PC-9 (cell line): ENCODE measurements around the gene PKLR. TPM values are rescaled to one million over a fixed set of nuclear protein-coding genes. Genes with fewer than 3 reads are reported as not detected.

ENCODE experiments used
- BruUV-seq: library from RNA; stranded (reverse); fragments of 400-500 nt; replicated peaks from 2 replicates; lab custom pipeline; 2021; lab: Mats Ljungman, UMichigan
- CTCF ChIA-PET: fragments of 300-600 bp; sonication (Branson Sonifier 250); formaldehyde crosslinking; loops from one replicate; lab custom pipeline; 2022; ENCODE audit warnings: antibody characterized with exemption; lab: Charles Lee
- POLR2A ChIA-PET: fragments of 300-600 bp; sonication (Branson Sonifier 250); formaldehyde crosslinking; loops from one replicate; lab custom pipeline; 2022; ENCODE audit warnings: antibody characterized with exemption; ENCODE audit not compliant: unreplicated experiment; lab: Charles Lee
- DNase-seq, 2 experiments: peaks; one replicate each; pipeline versions ENCODE4 v3.0.0 to v3.0.0-alpha.2; 2015 to 2022; ENCODE audit warnings: mixed read lengths in 1 of 2
- H2AFZ ChIP-seq: fragments of 200-600 bp; sonication (generic); 2 replicates; pipeline ENCODE4 v1.8.1; 2017; ENCODE audit warnings: antibody characterized with exemption
- H3F3A ChIP-seq: fragments of 200-600 bp; sonication (generic); 2 replicates; pipeline ENCODE4 v1.8.1; 2017; ENCODE audit warnings: antibody characterized with exemption, mild to moderate bottlenecking, low read depth; ENCODE audit not compliant: insufficient read depth
- H3K27ac ChIP-seq: fragments of 200-600 bp; sonication (generic); 2 replicates; pipeline ENCODE4 v1.6.1; 2016; ENCODE audit warnings: mixed run types
- H3K27me3 ChIP-seq: fragments of 200-600 bp; sonication (generic); 2 replicates; pipeline ENCODE4 v1.6.1; 2016; ENCODE audit warnings: low read depth, mixed run types; ENCODE audit not compliant: insufficient read depth
- H3K36me3 ChIP-seq: fragments of 200-600 bp; sonication (generic); 2 replicates; pipeline ENCODE4 v1.6.1; 2016; ENCODE audit warnings: low read depth, mixed run types
- H3K4me1 ChIP-seq: fragments of 200-600 bp; sonication (generic); replicated peaks from 2 replicates; pipeline ENCODE4 v1.6.1; 2016; ENCODE audit warnings: mixed run types; ENCODE audit not compliant: insufficient read depth
- H3K4me2 ChIP-seq: fragments of 200-600 bp; sonication (generic); 2 replicates; pipeline ENCODE4 v1.6.1; 2017; ENCODE audit warnings: mixed run types
- H3K4me3 ChIP-seq: fragments of 200-600 bp; sonication (generic); 2 replicates; pipeline ENCODE4 v1.6.1; 2016; ENCODE audit warnings: mixed run types
- H3K79me2 ChIP-seq: fragments of 200-600 bp; sonication (generic); 2 replicates; pipeline ENCODE4 v1.6.1; 2017; ENCODE audit warnings: low read depth, mixed run types
- H3K9me2 ChIP-seq: fragments of 200-600 bp; sonication (generic); 2 replicates; pipeline ENCODE4 v1.8.1; 2017; ENCODE audit warnings: mild to moderate bottlenecking; ENCODE audit not compliant: insufficient read depth
- H3K9me3 ChIP-seq: fragments of 200-600 bp; sonication (generic); 2 replicates; pipeline ENCODE4 v1.8.1; 2016; ENCODE audit warnings: low read depth; ENCODE audit not compliant: insufficient read depth
- H4K20me1 ChIP-seq: fragments of 200-600 bp; sonication (generic); 2 replicates; pipeline ENCODE4 v1.8.1; 2017; ENCODE audit not compliant: insufficient read depth
- CTCF ChIP-seq: fragments of 200-600 bp; sonication (generic); conservative IDR thresholded peaks from 2 replicates; pipeline ENCODE4 v1.6.1; 2017; ENCODE audit warnings: mixed run types, antibody characterized with exemption, mild to moderate bottlenecking, moderate library complexity
- EZH2 ChIP-seq: fragments of 200-600 bp; sonication (generic); IDR thresholded peaks from 2 replicates; pipeline ENCODE4 v1.8.0; 2017; ENCODE audit warnings: antibody characterized with exemption, low read depth
- intact Hi-C: fragments of 100-400 bp; cut with micrococcal nuclease; formaldehyde crosslinking; loops from one replicate; pipeline ENCODE4 v1.10.0; 2022; ENCODE audit not compliant: unreplicated experiment
- microRNA-seq: library from miRNA; unstranded; fragments of <30 nt; microRNA quantifications from one replicate; pipeline ENCODE4 v1.2.0, GENCODE V29; 2021; ENCODE audit warnings: borderline number of aligned reads, borderline replicate concordance
- total RNA-seq: library from RNA; stranded (reverse); gene quantifications from 2 replicates; pipeline ENCODE4 v1.2.3, GENCODE V29; 2021

PKLR gene
- total RNA-seq, 1 experiment from 2014 or later = not detected

GRCh38 chr1:155241841-155242264 lies 59.4 kb downstream of the PKLR start:
- no peak overlapping the region for H2AFZ ChIP-seq
- H3K9me2 ChIP-seq = no peaks in the 10 kb centered on the region
- H3K27me3 ChIP-seq = no peaks in the 10 kb centered on the region
- no peaks in the 10 kb centered on the region for H3K9me3 ChIP-seq
- no peak overlapping the region for H3K4me3 ChIP-seq
- POLR2A ChIA-PET = no interaction called here
- 0 out of 2 replicates have a peak, but pooled peaks cover 6% of the 10 kb centered on the region for H3K79me2 ChIP-seq
- H3K27ac ChIP-seq = peak overlapping the region; percentile 29; the same call in 1 of the 2 replicates
- no peak for DNase-seq
- BruUV-seq = no TSS peak
- no peaks in the 10 kb centered on the region for H4K20me1 ChIP-seq
- H3K4me2 ChIP-seq = 0 out of 2 replicates have a peak overlapping the region, but pooled peaks have one; percentile 86
- intact Hi-C loops = no loop called here
- peaks cover 44% of the 10 kb centered on the region for H3F3A ChIP-seq
- TF ChIP-seq CTCF (no peak), EZH2 (no peak)
- no peaks in the 10 kb centered on the region for H3K36me3 ChIP-seq
- CTCF ChIA-PET = interaction anchor here (0.8 kb wide), 1 partner anchor 17 kb away, joined by 3 read pairs; no protein-coding TSS in a partner anchor
- H3K4me1 ChIP-seq = peaks cover 26% of the 10 kb centered on the region

GRCh38 chr1:155241069-155241679 lies 60.1 kb downstream of the PKLR start:
- Histone ChIP-seq H2AFZ (peak overlapping the region; percentile 81), H3F3A (peaks cover 41% of the 10 kb centered on the region), H3K79me2 (0 out of 2 replicates have a peak, but pooled peaks cover 6% of the 10 kb centered on the region), H3K4me3 (peak overlapping the region; percentile 61; the same call in 1 of the 2 replicates), H3K9me3 (no peaks in the 10 kb centered on the region), H4K20me1 (no peaks in the 10 kb centered on the region), H3K4me2 (peak overlapping the region; percentile 86), H3K27ac (peak overlapping the region; percentile 29; the same call in 1 of the 2 replicates), H3K36me3 (no peaks in the 10 kb centered on the region), H3K27me3 (no peaks in the 10 kb centered on the region), H3K9me2 (no peaks in the 10 kb centered on the region), H3K4me1 (peaks cover 26% of the 10 kb centered on the region)
- ChIA-PET POLR2A (interaction anchor here (0.5 to 0.6 kb wide), 2 partner anchors 64 to 76 kb away, joined by 4 read pairs; no protein-coding TSS in a partner anchor), CTCF (interaction anchor here (0.8 kb wide), 1 partner anchor 16 kb away, joined by 3 read pairs; no protein-coding TSS in a partner anchor)
- intact Hi-C loops = no loop called here
- TF ChIP-seq EZH2 (no peak), CTCF (no peak)
- BruUV-seq = no TSS peak
- DNase-seq = peak; percentile 51 to 76

Small RNA genes within 50 kb of the gene (microRNA-seq; reads per million reads assigned to microRNA genes)
- gene MIR555 = not detected

Other genes starting within 250 kb of the PKLR start
- 14.0 and 17.3 TPM in 2 replicates for gene EFNA4, start 237.7 kb downstream of the PKLR start, total RNA-seq
- gene EFNA3, start 222.6 kb downstream of the PKLR start, total RNA-seq = 6.7 and 8.8 TPM in 2 replicates
- gene EFNA1, start 173.6 kb downstream of the PKLR start, total RNA-seq = 30.6 and 35.7 TPM in 2 replicates
- 54.9 and 67.6 TPM in 2 replicates for gene SLC50A1, start 165.6 kb downstream of the PKLR start, total RNA-seq
- 83.7 and 127 TPM in 2 replicates for gene DPM3, start 160.9 kb downstream of the PKLR start, total RNA-seq
- 112 and 156 TPM in 2 replicates for gene KRTCAP2, start 128.1 kb downstream of the PKLR start, total RNA-seq
- 6.0 and 6.2 TPM in 2 replicates for gene TRIM46, start 127.6 kb downstream of the PKLR start, total RNA-seq
- gene THBS3, start 93.5 kb downstream of the PKLR start, total RNA-seq = 45.4 and 58.8 TPM in 2 replicates
- gene MTX1, start 92.7 kb downstream of the PKLR start, total RNA-seq = 56.1 and 68.9 TPM in 2 replicates
- 56.9 and 60.8 TPM in 2 replicates for gene ENTREP3, start 46.0 kb downstream of the PKLR start, total RNA-seq
- 56.9 and 64.1 TPM in 2 replicates for gene SCAMP3, start 39.1 kb downstream of the PKLR start, total RNA-seq
- gene CLK2, start 27.9 kb downstream of the PKLR start, total RNA-seq = 39.1 and 43.9 TPM in 2 replicates
- gene HCN3, start 24.0 kb downstream of the PKLR start, total RNA-seq = 6.6 and 7.5 TPM in 2 replicates
- gene FDPS, start 7.4 kb upstream of the PKLR start, total RNA-seq = 397 and 568 TPM in 2 replicates
- gene RUSC1, start 19.5 kb upstream of the PKLR start, total RNA-seq = 43.4 and 45.3 TPM in 2 replicates